HEK293 (cell line): Measurements from ENCODE around the gene ART1.

Experiments used
- BCL11A ChIP-seq: fragments of 450-650 bp; formaldehyde crosslinking; IDR thresholded peaks from 2 replicates; pipeline ENCODE4 v1.5.1; 2016; ENCODE audit warnings: low read depth, missing biosample characterization, missing genetic modification characterization
- ZBTB17 ChIP-seq: fragments of 450-650 bp; formaldehyde crosslinking; IDR thresholded peaks from 2 replicates; pipeline ENCODE4 v1.5.1; 2016; ENCODE audit warnings: missing biosample characterization, missing genetic modification characterization
- ZNF121 ChIP-seq: fragments of 450-650 bp; formaldehyde crosslinking; IDR thresholded peaks from 2 replicates; pipeline ENCODE4 v1.5.1; 2016; ENCODE audit warnings: missing biosample characterization, missing genetic modification characterization
- ZNF223 ChIP-seq: fragments of 450-650 bp; formaldehyde crosslinking; IDR thresholded peaks from 2 replicates; pipeline ENCODE4 v1.5.1; 2016; ENCODE audit warnings: missing biosample characterization, missing genetic modification characterization
- ZNF239 ChIP-seq: fragments of 450-650 bp; formaldehyde crosslinking; IDR thresholded peaks from 2 replicates; pipeline ENCODE4 v1.5.1; 2016; ENCODE audit warnings: missing biosample characterization, missing genetic modification characterization
- ZNF558 ChIP-seq: fragments of 450-650 bp; formaldehyde crosslinking; IDR thresholded peaks from 2 replicates; pipeline ENCODE4 v1.5.1; 2016; ENCODE audit warnings: missing biosample characterization, missing genetic modification characterization
- ZNF660 ChIP-seq: fragments of 450-650 bp; IDR thresholded peaks from 2 replicates; pipeline ENCODE4 v1.5.1; 2018; ENCODE audit warnings: missing biosample characterization, mild to moderate bottlenecking, missing genetic modification characterization
- TF ChIP-seq, protein P1 (sequence below): fragments of 450-650 bp; formaldehyde crosslinking; IDR thresholded peaks from 2 replicates; pipeline ENCODE4 v1.5.1; 2016; ENCODE audit warnings: missing biosample characterization, missing genetic modification characterization
- TF ChIP-seq, protein P2 (sequence below): fragments of 450-650 bp; formaldehyde crosslinking; IDR thresholded peaks from 2 replicates; pipeline ENCODE4 v1.5.1; 2016; ENCODE audit warnings: missing biosample characterization, missing genetic modification characterization
- TF ChIP-seq, protein P3 (sequence below): fragments of 450-650 bp; formaldehyde crosslinking; optimal IDR thresholded peaks from 2 replicates; pipeline ENCODE3; 2016; ENCODE audit warnings: missing biosample characterization, mild to moderate bottlenecking, missing genetic modification characterization
- TF ChIP-seq, protein P4 (sequence below): fragments of 450-650 bp; formaldehyde crosslinking; IDR thresholded peaks from 2 replicates; pipeline ENCODE4 v1.5.1; 2017; ENCODE audit warnings: missing biosample characterization, missing genetic modification characterization
- TF ChIP-seq, protein P5 (sequence below): IDR thresholded peaks from 2 replicates; pipeline ENCODE4 v1.6.1; 2011; ENCODE audit warnings: mild to moderate bottlenecking, low read depth, low read length, borderline replicate concordance

DNA sequence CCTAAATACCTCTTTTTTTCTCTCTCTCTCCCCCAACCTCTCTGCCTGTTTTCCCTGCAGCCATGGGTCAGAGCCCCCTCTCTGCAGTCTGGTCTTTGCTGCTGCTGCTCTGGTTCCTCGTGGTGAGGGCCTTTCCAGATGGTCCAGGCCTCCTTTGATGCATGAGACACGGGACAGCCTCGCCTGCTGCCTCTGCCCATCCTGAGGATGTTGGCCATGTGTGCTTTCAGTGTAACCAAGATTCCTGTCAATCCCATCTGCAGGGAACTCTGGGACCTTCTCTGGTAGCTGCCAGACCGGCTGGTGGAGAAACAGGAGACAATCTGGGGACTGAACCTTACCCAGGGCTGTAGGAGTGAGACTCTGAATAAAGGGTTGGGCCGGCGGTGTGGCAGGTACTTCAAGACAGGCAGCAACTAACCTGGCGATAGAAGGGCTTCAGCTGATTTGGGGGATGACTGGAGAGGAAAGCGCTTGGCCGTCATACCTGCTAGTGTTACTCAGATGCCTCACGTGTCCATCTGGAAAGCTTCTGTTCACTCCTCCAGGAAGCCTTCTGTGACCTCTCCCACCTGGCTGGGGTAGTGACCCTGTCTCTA lies 19.2 kb downstream of the ART1 start:
- TF ChIP-seq, protein P1, sequence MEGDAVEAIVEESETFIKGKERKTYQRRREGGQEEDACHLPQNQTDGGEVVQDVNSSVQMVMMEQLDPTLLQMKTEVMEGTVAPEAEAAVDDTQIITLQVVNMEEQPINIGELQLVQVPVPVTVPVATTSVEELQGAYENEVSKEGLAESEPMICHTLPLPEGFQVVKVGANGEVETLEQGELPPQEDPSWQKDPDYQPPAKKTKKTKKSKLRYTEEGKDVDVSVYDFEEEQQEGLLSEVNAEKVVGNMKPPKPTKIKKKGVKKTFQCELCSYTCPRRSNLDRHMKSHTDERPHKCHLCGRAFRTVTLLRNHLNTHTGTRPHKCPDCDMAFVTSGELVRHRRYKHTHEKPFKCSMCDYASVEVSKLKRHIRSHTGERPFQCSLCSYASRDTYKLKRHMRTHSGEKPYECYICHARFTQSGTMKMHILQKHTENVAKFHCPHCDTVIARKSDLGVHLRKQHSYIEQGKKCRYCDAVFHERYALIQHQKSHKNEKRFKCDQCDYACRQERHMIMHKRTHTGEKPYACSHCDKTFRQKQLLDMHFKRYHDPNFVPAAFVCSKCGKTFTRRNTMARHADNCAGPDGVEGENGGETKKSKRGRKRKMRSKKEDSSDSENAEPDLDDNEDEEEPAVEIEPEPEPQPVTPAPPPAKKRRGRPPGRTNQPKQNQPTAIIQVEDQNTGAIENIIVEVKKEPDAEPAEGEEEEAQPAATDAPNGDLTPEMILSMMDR (tag by site-specific recombination), result no peak
- TF ChIP-seq, protein P2, sequence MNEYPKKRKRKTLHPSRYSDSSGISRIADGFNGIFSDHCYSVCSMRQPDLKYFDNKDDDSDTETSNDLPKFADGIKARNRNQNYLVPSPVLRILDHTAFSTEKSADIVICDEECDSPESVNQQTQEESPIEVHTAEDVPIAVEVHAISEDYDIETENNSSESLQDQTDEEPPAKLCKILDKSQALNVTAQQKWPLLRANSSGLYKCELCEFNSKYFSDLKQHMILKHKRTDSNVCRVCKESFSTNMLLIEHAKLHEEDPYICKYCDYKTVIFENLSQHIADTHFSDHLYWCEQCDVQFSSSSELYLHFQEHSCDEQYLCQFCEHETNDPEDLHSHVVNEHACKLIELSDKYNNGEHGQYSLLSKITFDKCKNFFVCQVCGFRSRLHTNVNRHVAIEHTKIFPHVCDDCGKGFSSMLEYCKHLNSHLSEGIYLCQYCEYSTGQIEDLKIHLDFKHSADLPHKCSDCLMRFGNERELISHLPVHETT (tag by site-specific recombination), result no peak
- TF ChIP-seq, protein P3, sequence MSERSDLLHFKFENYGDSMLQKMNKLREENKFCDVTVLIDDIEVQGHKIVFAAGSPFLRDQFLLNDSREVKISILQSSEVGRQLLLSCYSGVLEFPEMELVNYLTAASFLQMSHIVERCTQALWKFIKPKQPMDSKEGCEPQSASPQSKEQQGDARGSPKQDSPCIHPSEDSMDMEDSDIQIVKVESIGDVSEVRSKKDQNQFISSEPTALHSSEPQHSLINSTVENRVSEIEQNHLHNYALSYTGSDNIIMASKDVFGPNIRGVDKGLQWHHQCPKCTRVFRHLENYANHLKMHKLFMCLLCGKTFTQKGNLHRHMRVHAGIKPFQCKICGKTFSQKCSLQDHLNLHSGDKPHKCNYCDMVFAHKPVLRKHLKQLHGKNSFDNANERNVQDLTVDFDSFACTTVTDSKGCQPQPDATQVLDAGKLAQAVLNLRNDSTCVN (tag by site-specific recombination), result no peak
- no peak for TF ChIP-seq ZNF660 (tag by site-specific recombination)
- no peak for TF ChIP-seq ZNF223 (tag by site-specific recombination)
- TF ChIP-seq, protein P4, sequence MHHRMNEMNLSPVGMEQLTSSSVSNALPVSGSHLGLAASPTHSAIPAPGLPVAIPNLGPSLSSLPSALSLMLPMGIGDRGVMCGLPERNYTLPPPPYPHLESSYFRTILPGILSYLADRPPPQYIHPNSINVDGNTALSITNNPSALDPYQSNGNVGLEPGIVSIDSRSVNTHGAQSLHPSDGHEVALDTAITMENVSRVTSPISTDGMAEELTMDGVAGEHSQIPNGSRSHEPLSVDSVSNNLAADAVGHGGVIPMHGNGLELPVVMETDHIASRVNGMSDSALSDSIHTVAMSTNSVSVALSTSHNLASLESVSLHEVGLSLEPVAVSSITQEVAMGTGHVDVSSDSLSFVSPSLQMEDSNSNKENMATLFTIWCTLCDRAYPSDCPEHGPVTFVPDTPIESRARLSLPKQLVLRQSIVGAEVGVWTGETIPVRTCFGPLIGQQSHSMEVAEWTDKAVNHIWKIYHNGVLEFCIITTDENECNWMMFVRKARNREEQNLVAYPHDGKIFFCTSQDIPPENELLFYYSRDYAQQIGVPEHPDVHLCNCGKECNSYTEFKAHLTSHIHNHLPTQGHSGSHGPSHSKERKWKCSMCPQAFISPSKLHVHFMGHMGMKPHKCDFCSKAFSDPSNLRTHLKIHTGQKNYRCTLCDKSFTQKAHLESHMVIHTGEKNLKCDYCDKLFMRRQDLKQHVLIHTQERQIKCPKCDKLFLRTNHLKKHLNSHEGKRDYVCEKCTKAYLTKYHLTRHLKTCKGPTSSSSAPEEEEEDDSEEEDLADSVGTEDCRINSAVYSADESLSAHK (tag by site-specific recombination), result no peak
- no peak for TF ChIP-seq ZNF121 (tag by site-specific recombination)
- TF ChIP-seq, protein P5, sequence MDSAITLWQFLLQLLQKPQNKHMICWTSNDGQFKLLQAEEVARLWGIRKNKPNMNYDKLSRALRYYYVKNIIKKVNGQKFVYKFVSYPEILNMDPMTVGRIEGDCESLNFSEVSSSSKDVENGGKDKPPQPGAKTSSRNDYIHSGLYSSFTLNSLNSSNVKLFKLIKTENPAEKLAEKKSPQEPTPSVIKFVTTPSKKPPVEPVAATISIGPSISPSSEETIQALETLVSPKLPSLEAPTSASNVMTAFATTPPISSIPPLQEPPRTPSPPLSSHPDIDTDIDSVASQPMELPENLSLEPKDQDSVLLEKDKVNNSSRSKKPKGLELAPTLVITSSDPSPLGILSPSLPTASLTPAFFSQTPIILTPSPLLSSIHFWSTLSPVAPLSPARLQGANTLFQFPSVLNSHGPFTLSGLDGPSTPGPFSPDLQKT, result no peak
- no peak for TF ChIP-seq ZNF239 (tag by site-specific recombination)
- TF ChIP-seq ZBTB17 (tag by site-specific recombination), result no peak
- TF ChIP-seq BCL11A (tag by site-specific recombination), result no peak
- no peak for TF ChIP-seq ZNF558
